GM23338 (cell line): ENCODE measurements around the gene HDDC3. TPM values are rescaled to one million over a fixed set of nuclear protein-coding genes. Genes with fewer than 3 reads are reported as not detected.

Experiments used
- ATAC-seq: fragments of 200-7000 bp; cut with Tn5 transposase; 3 replicates; pipeline ENCODE4 v1.9.1; 2020
- DNase-seq: peaks from one replicate; pipeline ENCODE4 v3.0.0-alpha.2; 2015; ENCODE audit warnings: low spot score
- H2AFZ ChIP-seq: fragments of 200-600 bp; sonication (generic); 2 replicates; pipeline ENCODE4 v1.8.0; 2016; ENCODE audit warnings: antibody characterized with exemption, mild to moderate bottlenecking, moderate library complexity
- H3F3A ChIP-seq: fragments of 200-600 bp; sonication (generic); replicated peaks from 2 replicates; pipeline ENCODE4 v1.8.0; 2017; ENCODE audit warnings: antibody characterized with exemption, mixed run types, low read depth
- H3K27ac ChIP-seq: fragments of 200-600 bp; sonication (generic); 2 replicates; pipeline ENCODE4 v1.6.1; 2016; ENCODE audit warnings: low read depth
- H3K27me3 ChIP-seq: fragments of 200-600 bp; sonication (generic); 2 replicates; pipeline ENCODE4 v1.8.0; 2016; ENCODE audit warnings: mild to moderate bottlenecking, mixed run types, moderate library complexity; ENCODE audit not compliant: insufficient read depth
- H3K36me3 ChIP-seq: fragments of 200-600 bp; sonication (generic); 2 replicates; pipeline ENCODE4 v1.8.0; 2016; ENCODE audit warnings: mild to moderate bottlenecking; ENCODE audit not compliant: insufficient read depth
- H3K4me1 ChIP-seq: fragments of 200-600 bp; sonication (generic); 2 replicates; pipeline ENCODE4 v1.8.0; 2016; ENCODE audit warnings: mild to moderate bottlenecking, moderate library complexity; ENCODE audit not compliant: insufficient read depth
- H3K4me2 ChIP-seq: fragments of 200-600 bp; sonication (generic); 2 replicates; pipeline ENCODE4 v1.7.1; 2017; ENCODE audit warnings: mixed run types
- H3K4me3 ChIP-seq: fragments of 200-600 bp; sonication (generic); 2 replicates; pipeline ENCODE4 v1.6.1; 2016; ENCODE audit warnings: mixed run types
- H3K79me2 ChIP-seq: fragments of 200-600 bp; sonication (generic); replicated peaks from 2 replicates; pipeline ENCODE4 v1.8.0; 2017; ENCODE audit warnings: mild to moderate bottlenecking; ENCODE audit not compliant: insufficient read depth
- H3K9me2 ChIP-seq: fragments of 200-600 bp; sonication (generic); 2 replicates; pipeline ENCODE4 v1.8.0; 2017; ENCODE audit not compliant: insufficient read depth
- H4K20me1 ChIP-seq: fragments of 200-600 bp; sonication (generic); replicated peaks from 2 replicates; pipeline ENCODE4 v1.8.0; 2017; ENCODE audit warnings: mild to moderate bottlenecking; ENCODE audit not compliant: insufficient read depth
- H3K27ac Mint-ChIP-seq: 2 replicates; pipeline ENCODE4 v1.8.0; 2020; ENCODE audit warnings: inconsistent platforms, mild to moderate bottlenecking, moderate library complexity, mixed read lengths
- H3K27me3 Mint-ChIP-seq: 3 replicates; pipeline ENCODE4 v1.8.0; 2022; ENCODE audit warnings: low read depth, mild to moderate bottlenecking, moderate library complexity, mixed read lengths, inconsistent platforms; ENCODE audit not compliant: insufficient read depth, poor library complexity
- H3K36me3 Mint-ChIP-seq: 3 replicates; pipeline ENCODE4 v1.8.0; 2021; ENCODE audit warnings: low read depth, mild to moderate bottlenecking, inconsistent platforms, moderate library complexity, mixed read lengths
- H3K4me1 Mint-ChIP-seq: 3 replicates; pipeline ENCODE4 v1.8.0; 2020; ENCODE audit warnings: mild to moderate bottlenecking, inconsistent platforms, mixed read lengths
- H3K4me3 Mint-ChIP-seq: 3 replicates; pipeline ENCODE4 v1.8.0; 2021; ENCODE audit warnings: moderate library complexity, mild to moderate bottlenecking, inconsistent platforms, mixed read lengths
- H3K9me3 Mint-ChIP-seq: 3 replicates; pipeline ENCODE4 v1.8.0; 2020; ENCODE audit warnings: moderate library complexity, mild to moderate bottlenecking, inconsistent platforms, mixed read lengths
- CREB1 ChIP-seq: fragments of 250-450 bp; sonication (Bioruptor Pico); IDR thresholded peaks from 2 replicates; pipeline ENCODE4 v1.5.0; 2020; ENCODE audit warnings: low read depth, mild to moderate bottlenecking, moderate library complexity
- CTCF ChIP-seq, 2 experiments: fragments of 200-600 bp in 1 of 2; sonication (generic) in 1 of 2; conservative IDR thresholded peaks; 2 replicates each; pipeline versions ENCODE4 v1.5.1 to v1.6.1; 2016 to 2017; ENCODE audit warnings: antibody characterized with exemption in 2 of 2, low read depth in 2 of 2, mild to moderate bottlenecking in 2 of 2, moderate library complexity in 1 of 2
- ETS1 ChIP-seq: IDR thresholded peaks from 2 replicates; pipeline ENCODE4 v1.6.1; 2016; ENCODE audit warnings: antibody characterized with exemption
- EZH2 ChIP-seq: fragments of 200-600 bp; sonication (generic); IDR thresholded peaks from one replicate; pipeline ENCODE4 v1.8.0; 2017; ENCODE audit warnings: antibody characterized with exemption, mild to moderate bottlenecking, low read depth; ENCODE audit not compliant: unreplicated experiment
- EZH2phosphoT487 ChIP-seq: fragments of 200-600 bp; sonication (generic); IDR thresholded peaks from one replicate; pipeline ENCODE4 v1.8.1; 2018; ENCODE audit warnings: antibody characterized with exemption; ENCODE audit not compliant: unreplicated experiment
- JUNB ChIP-seq: IDR thresholded peaks from one replicate; pipeline ENCODE4 v1.6.1; 2016; ENCODE audit warnings: antibody characterized with exemption; ENCODE audit not compliant: unreplicated experiment
- NANOG ChIP-seq: IDR thresholded peaks from 2 replicates; pipeline ENCODE4 v1.6.1; 2016; ENCODE audit warnings: antibody characterized with exemption, borderline replicate concordance
- POLR2AphosphoS5 ChIP-seq: IDR thresholded peaks from 2 replicates; pipeline ENCODE4 v1.6.1; 2016; ENCODE audit warnings: antibody characterized with exemption, low read depth
- REST ChIP-seq: IDR thresholded peaks from one replicate; pipeline ENCODE4 v1.6.1; 2018; ENCODE audit warnings: antibody characterized with exemption; ENCODE audit not compliant: unreplicated experiment
- STAT1 ChIP-seq: IDR thresholded peaks from one replicate; pipeline ENCODE4 v1.6.1; 2016; ENCODE audit warnings: antibody characterized with exemption; ENCODE audit not compliant: unreplicated experiment
- ZNF114 ChIP-seq: fragments of 250-450 bp; sonication (Bioruptor Pico); IDR thresholded peaks from 2 replicates; pipeline ENCODE4 v1.5.0; 2020; ENCODE audit warnings: mild to moderate bottlenecking, moderate library complexity
- ZNF331 ChIP-seq: fragments of 250-450 bp; sonication (Bioruptor Pico); IDR thresholded peaks from 2 replicates; pipeline ENCODE4 v1.5.0; 2020; ENCODE audit warnings: low read depth, mild to moderate bottlenecking, moderate library complexity
- ZNF462 ChIP-seq: fragments of 250-450 bp; sonication (Bioruptor Pico); IDR thresholded peaks from 2 replicates; pipeline ENCODE4 v1.5.0; 2020; ENCODE audit warnings: mild to moderate bottlenecking, moderate library complexity
- polyA plus RNA-seq: library from polyadenylated mRNA; unstranded; fragments of >200 nt; fragmentation: Nextera tagmentation; extraction: Ambion mirVana; gene quantifications from 2 replicates; pipeline ENCODE4 v1.2.1, GENCODE V29; 2016
- total RNA-seq: library from RNA; depleted of rRNA; stranded (reverse); fragments of >200 nt; shearing (Covaris generic); gene quantifications from 2 replicates; pipeline ENCODE4 v1.2.3, GENCODE V29; 2014

The HDDC3 gene
- total and polyA plus RNA-seq, 2 experiments from 2014 or later: 17.4 to 19.0 TPM

- no peaks in the 10 kb centered on the region for H3K9me2 ChIP-seq
- H3K27me3 ChIP-seq: no peaks in the 10 kb centered on the region
- ATAC-seq (no peak), DNase-seq (no peak)
- no peak overlapping the region for H3K27ac ChIP-seq
- TF ChIP-seq ZNF331: no peak
- no peak for TF ChIP-seq EZH2phosphoT487
- TF ChIP-seq ETS1: no peak
- no peak for TF ChIP-seq STAT1
- no peak for TF ChIP-seq JUNB
- no peak for TF ChIP-seq CTCF (conservative IDR thresholded peaks at IDR 0.05; ENCODE audit: low read depth in 2 of 2)
- TF ChIP-seq POLR2AphosphoS5: no peak
- no peak for TF ChIP-seq CREB1
- TF ChIP-seq REST: no peak
- no peak for TF ChIP-seq EZH2
- TF ChIP-seq ZNF114 (CRISPR knock-in tag): no peak
- no peak for TF ChIP-seq ZNF462 (CRISPR knock-in tag)
- TF ChIP-seq NANOG: no peak
- no peak overlapping the region for H3K27ac Mint-ChIP-seq
- H4K20me1 ChIP-seq: no peaks in the 10 kb centered on the region
- no peak overlapping the region for H2AFZ ChIP-seq
- peaks cover 66% of the 10 kb centered on the region for H3K36me3 Mint-ChIP-seq
- H3K4me3 Mint-ChIP-seq: no peak overlapping the region
- peaks cover 6% of the 10 kb centered on the region; the same call in 1 of the 2 replicates for H3F3A ChIP-seq
- no peaks in the 10 kb centered on the region for H3K4me1 ChIP-seq
- H3K4me2 ChIP-seq: no peak overlapping the region
- peaks cover 9% of the 10 kb centered on the region for H3K27me3 Mint-ChIP-seq
- H3K4me1 Mint-ChIP-seq: no peaks in the 10 kb centered on the region
- no peaks in the 10 kb centered on the region for H3K79me2 ChIP-seq
- H3K9me3 Mint-ChIP-seq: no peaks in the 10 kb centered on the region; the same call in 2 of the 3 replicates
- no peak overlapping the region for H3K4me3 ChIP-seq
- peaks cover 7% of the 10 kb centered on the region; the same call in 1 of the 2 replicates for H3K36me3 ChIP-seq
These were observed 17.8 kb upstream of the HDDC3 start for GRCh38 chr15:90949979-90950675.
